ENCODE data around the gene OSGIN1. TPM values are rescaled to one million over a fixed set of nuclear protein-coding genes. Genes with fewer than 3 reads are reported as not detected.

The OSGIN1 gene
- total and polyA plus RNA-seq, 9 donors, result 0.65 to 9.3 (median 5.4) TPM

DNA sequence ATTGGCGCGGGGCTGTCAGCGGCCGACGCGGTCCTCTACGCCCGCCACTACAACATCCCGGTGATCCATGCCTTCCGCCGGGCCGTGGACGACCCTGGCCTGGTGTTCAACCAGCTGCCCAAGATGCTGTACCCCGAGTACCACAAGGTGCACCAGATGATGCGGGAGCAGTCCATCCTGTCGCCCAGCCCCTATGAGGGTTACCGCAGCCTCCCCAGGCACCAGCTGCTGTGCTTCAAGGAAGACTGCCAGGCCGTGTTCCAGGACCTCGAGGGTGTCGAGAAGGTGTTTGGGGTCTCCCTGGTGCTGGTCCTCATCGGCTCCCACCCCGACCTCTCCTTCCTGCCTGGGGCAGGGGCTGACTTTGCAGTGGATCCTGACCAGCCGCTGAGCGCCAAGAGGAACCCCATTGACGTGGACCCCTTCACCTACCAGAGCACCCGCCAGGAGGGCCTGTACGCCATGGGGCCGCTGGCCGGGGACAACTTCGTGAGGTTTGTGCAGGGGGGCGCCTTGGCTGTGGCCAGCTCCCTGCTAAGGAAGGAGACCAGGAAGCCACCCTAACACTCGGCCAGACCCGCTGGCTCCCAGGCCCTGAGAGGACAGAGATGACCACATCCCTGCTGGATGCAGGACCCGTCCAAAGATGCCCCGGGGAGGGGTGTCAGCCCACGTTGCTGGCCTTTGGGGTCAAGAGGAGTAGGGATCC is 12.6 kb downstream of the OSGIN1 start:
- Histone ChIP-seq H3K4me3 (no peak overlapping the region), H3K27ac (no peak overlapping the region), H3K36me3 (no peaks in the 10 kb centered on the region), H3K9me3 (no peaks in the 10 kb centered on the region), H3K27me3 (no peaks in the 10 kb centered on the region), H3K4me1 (ENCODE audit: insufficient read depth) (no peaks in the 10 kb centered on the region)
- no peak for DNase-seq
- intact Hi-C loops (cut with DNase I), result loop anchor here in 3 of 4 donors (5.0 to 10.0 kb wide), 5 partner anchors 99 to 519 kb away; partner anchors contain the start of gene TAF1C (in 1 of the 3)
- TF ChIP-seq EP300 (IDR thresholded peaks at IDR 0.05) (no peak), POLR2A (IDR thresholded peaks at IDR 0.05) (no peak)
- WGBS, 3 donors, result 88 to 92% (median 91%) methylated on average over 25 to 36 of the region's 36 CpGs

GRCh38 chr16:83966153-83966696 is 13.2 kb downstream of the OSGIN1 start:
- H3K9me3 ChIP-seq, result no peaks in the 10 kb centered on the region
- DNase-seq, result no peak
- H3K27ac ChIP-seq, result no peak overlapping the region
- WGBS, 3 donors, result 87 to 92% (median 88%) methylated on average over 13 of the region's 13 CpGs
- no peaks in the 10 kb centered on the region for H3K36me3 ChIP-seq
- intact Hi-C loops (cut with DNase I), result loop anchor here in 3 of 4 donors (5.0 to 10.0 kb wide), 5 partner anchors 99 to 519 kb away; partner anchors contain the start of gene TAF1C (in 1 of the 3)
- H3K27me3 ChIP-seq, result no peaks in the 10 kb centered on the region
- TF ChIP-seq POLR2A (IDR thresholded peaks at IDR 0.05) (no peak), EP300 (IDR thresholded peaks at IDR 0.05) (no peak)
- TF ChIP-seq, protein P1, sequence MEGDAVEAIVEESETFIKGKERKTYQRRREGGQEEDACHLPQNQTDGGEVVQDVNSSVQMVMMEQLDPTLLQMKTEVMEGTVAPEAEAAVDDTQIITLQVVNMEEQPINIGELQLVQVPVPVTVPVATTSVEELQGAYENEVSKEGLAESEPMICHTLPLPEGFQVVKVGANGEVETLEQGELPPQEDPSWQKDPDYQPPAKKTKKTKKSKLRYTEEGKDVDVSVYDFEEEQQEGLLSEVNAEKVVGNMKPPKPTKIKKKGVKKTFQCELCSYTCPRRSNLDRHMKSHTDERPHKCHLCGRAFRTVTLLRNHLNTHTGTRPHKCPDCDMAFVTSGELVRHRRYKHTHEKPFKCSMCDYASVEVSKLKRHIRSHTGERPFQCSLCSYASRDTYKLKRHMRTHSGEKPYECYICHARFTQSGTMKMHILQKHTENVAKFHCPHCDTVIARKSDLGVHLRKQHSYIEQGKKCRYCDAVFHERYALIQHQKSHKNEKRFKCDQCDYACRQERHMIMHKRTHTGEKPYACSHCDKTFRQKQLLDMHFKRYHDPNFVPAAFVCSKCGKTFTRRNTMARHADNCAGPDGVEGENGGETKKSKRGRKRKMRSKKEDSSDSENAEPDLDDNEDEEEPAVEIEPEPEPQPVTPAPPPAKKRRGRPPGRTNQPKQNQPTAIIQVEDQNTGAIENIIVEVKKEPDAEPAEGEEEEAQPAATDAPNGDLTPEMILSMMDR (IDR thresholded peaks at IDR 0.05), result no peak
- H3K4me1 ChIP-seq (ENCODE audit: insufficient read depth), result no peaks in the 10 kb centered on the region
- H3K4me3 ChIP-seq, result no peak overlapping the region

DNA sequence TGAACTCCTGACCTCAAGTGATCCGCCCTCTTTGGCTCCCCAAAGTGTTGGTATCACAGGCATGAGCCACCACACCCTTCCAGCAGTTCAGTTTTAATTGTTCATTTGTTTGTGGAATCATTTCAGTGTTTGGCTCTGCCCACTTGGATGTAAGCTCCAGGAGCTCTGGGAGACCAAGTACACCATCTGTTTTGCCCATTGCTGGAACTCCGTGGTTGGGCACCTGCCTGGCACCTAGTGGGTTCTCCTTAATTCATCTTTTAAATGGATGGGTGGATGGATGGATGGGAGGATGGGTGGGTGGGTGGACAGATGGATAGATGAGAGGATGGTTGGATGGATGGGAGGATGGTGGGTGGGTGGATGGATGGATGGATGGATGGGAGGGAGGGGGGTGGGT is 14.1 kb downstream of the OSGIN1 start:
- H3K4me1 ChIP-seq (ENCODE audit: insufficient read depth), result no peaks in the 10 kb centered on the region
- 63 to 88% (median 76%) methylated on average over 2 of the region's 2 CpGs for WGBS, 3 donors
- no peaks in the 10 kb centered on the region for H3K36me3 ChIP-seq
- no peak for DNase-seq
- H3K27me3 ChIP-seq, result no peaks in the 10 kb centered on the region
- TF ChIP-seq EP300 (IDR thresholded peaks at IDR 0.05) (no peak), POLR2A (IDR thresholded peaks at IDR 0.05) (no peak)
- TF ChIP-seq, protein P1 (IDR thresholded peaks at IDR 0.05), result no peak
- H3K9me3 ChIP-seq, result no peaks in the 10 kb centered on the region
- no peak overlapping the region for H3K27ac ChIP-seq
- intact Hi-C loops (cut with DNase I), result loop anchor here in 3 of 4 donors (5.0 to 10.0 kb wide), 5 partner anchors 98 to 518 kb away; partner anchors contain the start of gene TAF1C (in 1 of the 3)
- no peak overlapping the region for H3K4me3 ChIP-seq

- Histone ChIP-seq H3K9me3 (no peaks in the 10 kb centered on the region), H3K4me1 (ENCODE audit: insufficient read depth) (no peaks in the 10 kb centered on the region), H3K27me3 (no peaks in the 10 kb centered on the region), H3K36me3 (no peaks in the 10 kb centered on the region), H3K27ac (peak within 1 kb of the TSS in 1 of 2 donors; percentile 38), H3K4me3 (no peak within 1 kb of the TSS)
- 6 to 9% (median 9%) methylated on average over 35 of the region's 35 CpGs for WGBS, 3 donors
- intact Hi-C loops (cut with DNase I), result loop anchor here in 3 of 4 donors (5.0 to 10.0 kb wide), 5 partner anchors 97 to 517 kb away; partner anchors contain the start of gene TAF1C (in 1 of the 3)
- TF ChIP-seq, protein P1 (IDR thresholded peaks at IDR 0.05), result peak; percentile 16 to 42 (median 21)
- TF ChIP-seq POLR2A (IDR thresholded peaks at IDR 0.05) (no peak), EP300 (IDR thresholded peaks at IDR 0.05) (no peak)
- DNase-seq, result peak in 4 of 5 donors; percentile 49 to 74 (median 66)
These were observed 14.8 kb downstream of the OSGIN1 start, which contains the start of gene NECAB2 for GRCh38 chr16:83967838-83968305. Gene NECAB2 (plus strand): TSS chr16:83968244. CDS start chr16:83968649, 405 bp downstream.

Data from ovary (tissue), 9 donors.